Thyroid gland (tissue), 4 donors: ENCODE data around the gene C1orf94.

Source experiments
- CTCF ChIP-seq, 6 experiments: fragments of 200-600 bp in 3 of 6; fragments of 450-650 bp in 3 of 6; sonication (generic) in 3 of 6; IDR thresholded peaks; one replicate each; pipeline ENCODE4 v1.5.1; 2016 to 2019; ENCODE audit warnings: antibody characterized with exemption in 6 of 6, mild to moderate bottlenecking in 2 of 6, inconsistent platforms in 1 of 6, moderate library complexity in 1 of 6
- POLR2A ChIP-seq, 2 donors: fragments of 450-650 bp; IDR thresholded peaks; one replicate each; pipeline ENCODE4 v1.6.1; 2017; ENCODE audit warnings: antibody characterized with exemption in 2 of 2, mild to moderate bottlenecking in 2 of 2, moderate library complexity in 1 of 2

DNA sequence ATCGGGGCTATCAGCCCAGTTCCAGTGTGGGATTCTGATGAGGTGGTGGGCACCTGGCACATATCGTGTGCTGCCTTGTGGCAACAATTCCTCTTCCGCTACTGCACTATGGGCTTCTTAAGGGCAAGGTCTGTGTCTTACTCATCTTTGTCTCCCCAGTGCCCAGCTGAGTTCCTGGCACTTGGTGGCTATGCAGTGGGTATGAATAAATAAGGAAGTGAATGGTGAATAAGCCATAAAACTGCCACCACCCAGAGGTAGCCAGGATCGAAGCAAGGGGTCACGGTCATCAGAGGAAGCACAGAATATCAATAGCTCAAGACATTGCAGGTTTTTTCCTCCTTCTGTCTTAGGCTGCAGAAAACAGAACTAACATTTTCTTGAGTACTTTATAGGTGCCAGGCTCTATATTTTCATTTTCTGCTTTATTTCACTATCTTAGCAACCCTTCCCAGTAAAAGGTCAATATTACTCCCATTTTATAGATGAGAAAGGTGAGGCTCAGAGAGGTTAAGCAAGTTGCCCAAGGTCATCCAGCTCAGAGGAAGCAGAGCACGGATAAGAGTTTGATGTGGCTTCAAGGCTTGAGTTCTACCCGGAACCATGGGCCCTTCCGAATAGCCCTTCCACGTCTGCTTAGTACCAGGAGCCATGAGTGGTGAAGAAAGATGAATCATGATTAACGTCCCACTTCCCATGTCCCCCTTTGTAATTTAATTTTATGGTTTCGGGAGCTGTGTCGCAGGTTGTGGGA is 10.2 kb downstream of the C1orf94 start:
- no peak for TF ChIP-seq CTCF (IDR thresholded peaks at IDR 0.05)
- no peak for TF ChIP-seq POLR2A (IDR thresholded peaks at IDR 0.05)
